GM12872 (cell line): ENCODE measurements around the gene GRIK3.
A peak's percentile ranks its signal among the peaks of the same experiment; 100 is the strongest.

Experiments used
- TF ChIP-seq, protein P1 (sequence below): IDR thresholded peaks from 3 replicates; pipeline ENCODE4 v1.5.1; 2011; ENCODE audit warnings: low read depth, mild to moderate bottlenecking, low read length, moderate library complexity; ENCODE audit not compliant: insufficient read depth

The GRIK3 gene

DNA sequence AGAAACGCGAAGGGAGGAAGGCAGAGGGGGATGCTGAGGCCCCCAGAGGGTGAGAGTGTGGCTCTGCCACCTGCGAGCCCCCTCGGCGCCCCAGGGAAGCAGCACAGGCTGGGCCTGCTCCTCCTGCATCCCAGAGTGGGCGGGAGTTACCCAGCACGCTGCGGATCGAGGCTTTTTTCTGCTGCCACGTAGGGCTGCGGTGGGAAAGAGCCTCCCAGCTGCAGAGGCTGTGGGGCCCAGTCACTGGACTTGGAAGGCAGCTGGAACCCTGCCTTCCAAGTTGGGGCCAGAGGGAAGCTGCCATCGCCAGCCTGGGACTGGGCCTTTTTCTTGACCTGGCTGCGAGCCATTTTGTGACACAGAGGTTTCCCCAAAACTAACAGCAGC, 2.3 kb upstream of the GRIK3 start:
- TF ChIP-seq, protein P1, sequence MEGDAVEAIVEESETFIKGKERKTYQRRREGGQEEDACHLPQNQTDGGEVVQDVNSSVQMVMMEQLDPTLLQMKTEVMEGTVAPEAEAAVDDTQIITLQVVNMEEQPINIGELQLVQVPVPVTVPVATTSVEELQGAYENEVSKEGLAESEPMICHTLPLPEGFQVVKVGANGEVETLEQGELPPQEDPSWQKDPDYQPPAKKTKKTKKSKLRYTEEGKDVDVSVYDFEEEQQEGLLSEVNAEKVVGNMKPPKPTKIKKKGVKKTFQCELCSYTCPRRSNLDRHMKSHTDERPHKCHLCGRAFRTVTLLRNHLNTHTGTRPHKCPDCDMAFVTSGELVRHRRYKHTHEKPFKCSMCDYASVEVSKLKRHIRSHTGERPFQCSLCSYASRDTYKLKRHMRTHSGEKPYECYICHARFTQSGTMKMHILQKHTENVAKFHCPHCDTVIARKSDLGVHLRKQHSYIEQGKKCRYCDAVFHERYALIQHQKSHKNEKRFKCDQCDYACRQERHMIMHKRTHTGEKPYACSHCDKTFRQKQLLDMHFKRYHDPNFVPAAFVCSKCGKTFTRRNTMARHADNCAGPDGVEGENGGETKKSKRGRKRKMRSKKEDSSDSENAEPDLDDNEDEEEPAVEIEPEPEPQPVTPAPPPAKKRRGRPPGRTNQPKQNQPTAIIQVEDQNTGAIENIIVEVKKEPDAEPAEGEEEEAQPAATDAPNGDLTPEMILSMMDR = no peak

DNA sequence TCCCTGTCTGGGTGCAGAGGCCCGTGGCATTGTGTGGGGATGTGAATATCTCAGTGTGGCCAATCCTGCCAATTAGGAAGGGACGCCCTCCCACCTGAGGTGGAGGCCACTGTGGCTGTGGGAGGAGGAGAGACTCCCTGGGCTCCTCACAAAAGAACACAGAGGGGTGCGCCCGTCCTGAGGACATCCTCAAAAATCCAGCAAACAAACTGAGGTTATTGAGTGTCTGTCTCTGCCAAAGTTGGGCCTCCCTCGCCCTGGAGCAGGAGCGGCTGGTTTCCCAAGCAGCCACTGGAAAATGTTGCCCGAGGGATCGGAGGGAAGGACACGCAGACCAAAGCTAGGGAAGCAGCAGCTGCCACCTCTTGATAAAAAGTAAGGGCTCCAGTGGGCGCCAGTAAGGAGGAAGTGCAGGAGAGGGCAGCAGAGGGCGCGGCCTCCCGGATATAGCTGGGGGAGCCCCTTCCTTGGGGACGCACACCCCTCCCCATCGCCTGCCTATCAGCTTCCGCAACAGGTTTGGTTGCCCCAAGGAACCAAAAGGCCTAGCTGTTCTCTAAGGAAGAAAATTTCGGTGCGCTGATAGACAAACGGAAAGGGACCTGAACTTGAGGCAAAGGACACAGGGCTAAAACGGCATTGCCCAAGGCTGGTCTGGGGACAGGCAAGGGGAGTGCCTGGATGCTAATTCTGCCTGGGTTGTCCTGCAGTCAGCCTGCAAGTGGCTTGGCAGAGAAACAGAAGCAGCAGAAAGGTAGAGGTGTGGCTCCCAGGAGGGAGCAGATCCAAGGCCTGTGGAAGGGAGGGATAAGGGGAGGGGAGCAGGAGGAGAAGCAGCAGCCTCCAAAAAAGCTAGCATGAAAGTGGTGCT, 1.7 kb upstream of the GRIK3 start:
- TF ChIP-seq, protein P1 = 0 out of 3 replicates have a peak, but pooled peaks have one; percentile 2

DNA sequence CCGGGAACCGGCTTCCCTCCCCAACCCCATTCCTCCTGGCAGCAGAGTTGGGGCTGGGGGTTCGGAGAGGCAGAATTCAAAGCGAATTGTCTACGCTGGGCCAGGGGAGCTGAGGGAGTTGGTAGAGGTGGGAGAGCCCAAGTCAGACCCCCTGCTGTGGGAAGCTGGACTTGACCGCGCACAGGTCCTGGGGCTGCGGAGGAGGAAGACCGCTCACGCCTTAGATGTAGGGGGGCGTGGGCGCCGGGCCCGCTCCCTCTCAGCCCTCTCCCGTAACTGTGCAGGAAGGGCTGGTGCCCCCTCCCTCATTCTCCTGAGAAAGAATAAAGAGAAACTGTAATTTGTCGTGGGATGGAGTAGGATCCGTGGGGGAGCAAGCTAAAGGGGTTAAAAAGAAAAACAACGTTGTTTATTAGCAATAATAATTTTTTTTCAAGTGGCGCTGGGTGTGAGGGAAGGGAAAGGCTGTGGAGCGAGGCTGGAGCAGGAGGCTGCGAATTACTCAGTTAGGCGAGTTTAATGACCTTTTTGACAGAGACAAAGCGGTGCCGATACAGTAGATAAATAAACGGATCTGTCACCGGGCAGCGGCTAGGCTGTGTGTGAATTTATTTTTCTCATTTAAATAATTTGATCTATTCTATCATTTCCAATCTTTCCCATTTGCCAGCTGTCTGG, 838 bp upstream of the GRIK3 start:
- TF ChIP-seq, protein P1 = no peak

DNA sequence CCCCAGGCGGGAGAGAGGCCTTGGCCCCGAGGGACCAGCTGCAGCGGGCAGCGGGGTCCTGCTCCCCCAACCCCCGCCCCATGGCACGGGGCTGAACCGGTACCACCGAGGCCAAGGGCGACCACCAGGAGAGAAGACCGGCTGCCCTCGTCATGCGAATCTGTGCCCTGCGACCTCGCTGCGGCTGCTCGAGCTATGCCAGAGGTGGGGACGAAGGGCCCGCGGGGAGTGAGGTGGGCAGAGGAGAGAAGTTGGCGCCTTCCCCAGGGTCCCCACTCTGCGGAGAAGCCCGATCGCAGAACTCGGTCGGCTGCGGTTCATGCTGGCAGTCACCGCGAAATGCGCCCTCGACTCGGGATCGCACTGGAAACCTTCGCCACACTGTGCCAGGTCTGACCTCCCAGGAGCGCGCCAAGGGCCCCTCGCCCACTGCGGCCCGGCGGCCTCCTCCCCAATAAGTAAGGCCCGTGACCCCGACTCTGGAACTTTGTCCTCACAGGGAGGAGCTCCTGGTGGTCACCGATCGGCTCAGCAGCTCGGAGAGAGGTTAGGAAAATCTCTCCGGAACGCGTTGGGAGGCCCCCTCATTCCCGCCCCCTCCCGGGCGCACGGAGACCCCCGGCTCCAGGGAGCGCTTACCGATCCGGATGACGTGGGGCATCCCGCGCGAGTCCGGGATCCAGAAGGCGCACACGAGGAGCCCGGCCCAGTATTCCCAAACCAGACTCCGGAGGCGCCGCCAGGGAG, 787 bp downstream of the GRIK3 start:
- TF ChIP-seq, protein P1 = no peak

DNA sequence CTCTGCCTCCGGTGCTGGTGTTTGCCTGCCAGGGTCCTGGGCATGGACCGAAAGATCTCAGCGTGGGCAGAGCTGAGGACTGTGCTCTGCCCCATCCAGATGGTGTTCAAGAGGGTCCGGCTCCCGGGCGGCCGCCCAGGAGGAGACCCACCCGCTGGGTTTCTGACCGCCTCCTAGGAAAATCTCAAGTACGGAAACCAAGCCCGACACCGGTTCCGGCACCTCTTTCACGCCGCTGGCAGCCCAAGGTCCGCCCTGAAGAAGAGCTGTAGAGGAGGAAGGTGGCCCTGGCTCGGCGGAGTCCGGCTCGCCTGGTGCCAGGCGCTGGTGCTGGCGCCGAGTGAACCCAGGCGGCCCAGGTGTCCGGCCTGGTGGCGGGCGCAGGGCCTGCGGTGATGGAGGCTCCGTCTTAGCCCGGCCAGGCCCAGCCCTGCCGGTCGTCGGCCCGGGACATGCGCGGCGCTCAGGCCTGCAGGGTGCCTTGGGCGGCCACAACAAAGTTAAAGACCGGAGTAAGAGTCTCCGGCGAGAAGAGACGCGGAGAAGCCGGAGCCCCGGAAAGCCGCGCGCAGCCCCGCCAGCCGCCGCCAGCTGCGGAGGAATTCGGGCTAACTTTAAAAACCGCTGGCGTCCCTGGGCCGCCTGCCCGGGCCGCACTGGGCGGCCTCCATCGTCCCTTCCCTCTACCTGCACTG, 1.5 kb downstream of the GRIK3 start:
- TF ChIP-seq, protein P1 = no peak

DNA sequence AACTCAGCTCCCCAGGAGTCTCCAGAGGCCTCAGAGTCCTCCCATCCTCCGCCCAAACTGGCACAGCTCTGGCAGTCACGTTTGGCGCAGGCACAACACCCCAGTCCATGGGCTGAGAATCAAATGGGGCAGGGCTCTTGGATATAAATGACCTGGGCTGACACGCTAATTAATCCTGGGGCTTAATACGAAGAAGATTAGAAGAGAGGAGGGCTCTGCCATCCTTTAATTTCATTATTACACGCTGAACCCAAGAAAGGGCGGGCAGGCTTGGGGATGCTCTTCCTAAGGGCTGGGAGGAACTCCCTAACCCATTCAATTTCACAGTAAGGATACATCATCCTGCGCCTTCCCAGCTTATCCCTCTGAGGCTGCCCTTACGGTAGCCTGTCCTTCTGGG, 2.4 kb downstream of the GRIK3 start:
- TF ChIP-seq, protein P1 = no peak
